Measurements from ENCODE around the gene POLR1A.

GRCh38 chr2:86001326-86001725 lies 104.4 kb downstream of the POLR1A start:
- TF ChIP-seq CTCF (IDR thresholded peaks at IDR 0.05): no peak
- no peak for TF ChIP-seq POLR2A (IDR thresholded peaks at IDR 0.05)
